GM19193 (cell line): ENCODE data around the gene PPP1R2.

Source experiments
- POLR2A ChIP-seq: IDR thresholded peaks from 4 replicates; pipeline ENCODE4 v1.6.1; 2011; ENCODE audit not compliant: insufficient read depth, insufficient read length; ENCODE audit errors: extremely low read depth

The PPP1R2 gene

GRCh38 chr3:195542698-195543499 is at the start of gene PPP1R2:
PPP1R2 (minus strand) TSS chr3:195543325; CDS start chr3:195543025, 300 bp downstream.
- peak; percentile 98 for TF ChIP-seq POLR2A

GRCh38 chr3:195591852-195592251 is 48.7 kb upstream of the PPP1R2 start:
- TF ChIP-seq POLR2A: no peak

GRCh38 chr3:195591220-195591619 is 48.1 kb upstream of the PPP1R2 start:
- TF ChIP-seq POLR2A: no peak

- no peak for TF ChIP-seq POLR2A
These were observed 44.7 kb upstream of the PPP1R2 start for GRCh38 chr3:195587824-195588223.

- TF ChIP-seq POLR2A: no peak
These were observed 44.3 kb upstream of the PPP1R2 start for GRCh38 chr3:195587406-195587805.

DNA sequence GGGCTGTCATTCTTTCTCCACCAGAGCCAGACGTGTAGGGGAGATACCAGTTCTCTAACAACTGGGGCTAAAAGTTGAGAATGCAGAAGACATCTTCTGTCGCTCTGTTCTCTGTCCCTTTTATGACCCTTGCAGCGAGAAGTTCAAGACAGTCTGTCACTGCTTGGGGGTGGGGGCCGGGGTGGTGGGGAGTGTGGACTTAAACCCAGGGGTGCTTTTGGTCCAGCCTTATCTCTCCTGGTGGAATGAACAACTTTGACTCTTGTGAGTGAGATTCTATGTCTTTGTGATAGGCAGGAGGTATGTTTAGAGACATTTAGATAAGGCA is 41.4 kb upstream of the PPP1R2 start:
- no peak for TF ChIP-seq POLR2A

DNA sequence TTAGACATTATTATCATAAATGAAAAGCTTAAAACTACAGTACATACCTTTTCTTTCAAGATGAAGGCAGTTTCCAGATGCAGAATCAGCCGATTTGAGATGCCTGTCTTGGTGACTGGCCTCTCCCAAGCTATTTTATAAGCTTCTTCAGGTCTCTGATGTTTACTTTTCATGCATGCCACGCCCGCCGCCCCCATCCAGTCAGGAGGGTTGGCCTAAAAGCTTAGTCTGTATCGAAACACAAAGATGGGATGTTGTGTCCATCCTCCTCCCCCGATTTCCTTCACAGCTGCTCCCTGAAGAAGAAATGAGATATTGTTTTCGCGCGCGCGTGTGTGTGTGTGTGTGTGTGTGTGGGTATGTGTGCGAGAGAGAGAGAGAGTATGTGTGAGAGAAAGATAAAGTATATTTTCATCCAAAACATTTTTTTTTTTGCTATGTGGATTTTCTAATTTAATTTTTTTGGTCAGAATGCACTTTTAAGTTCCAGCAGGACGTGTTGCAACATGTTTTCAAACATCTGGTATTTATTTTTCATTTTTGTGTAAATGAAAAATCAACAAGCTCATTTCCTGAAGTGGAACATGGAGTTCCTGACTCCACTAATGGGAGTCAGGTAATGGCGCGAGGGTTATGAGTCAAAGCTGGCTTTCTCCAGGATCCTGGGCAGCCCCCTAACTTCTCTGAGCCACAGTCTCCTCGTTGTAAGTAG is 40.9 kb upstream of the PPP1R2 start, which contains the start of gene APOD:
APOD (minus strand) TSS at position 110 of the 712 bp plus-strand sequence. CDS start 4,479 bp downstream, outside the sequence.
- TF ChIP-seq POLR2A: no peak

DNA sequence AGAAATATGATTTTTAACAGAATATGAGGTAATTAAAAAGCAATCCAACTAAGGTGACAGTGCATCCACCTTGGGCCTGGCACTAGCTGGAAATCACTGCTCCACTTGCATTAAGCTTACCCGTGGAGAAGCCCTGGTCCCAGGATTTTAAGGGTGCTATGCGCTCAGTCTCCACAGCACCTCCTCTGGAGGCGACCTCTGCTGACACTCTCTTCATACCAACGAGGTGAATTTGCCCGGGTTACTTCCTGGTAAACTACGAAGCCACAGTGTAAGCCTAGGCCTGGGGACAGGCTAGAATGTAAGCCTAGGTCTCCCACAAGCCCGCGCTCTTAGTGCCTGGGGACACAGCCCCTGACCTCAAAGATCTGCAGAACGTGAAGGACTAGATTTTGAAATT is 39.8 kb upstream of the PPP1R2 start:
- TF ChIP-seq POLR2A: no peak

DNA sequence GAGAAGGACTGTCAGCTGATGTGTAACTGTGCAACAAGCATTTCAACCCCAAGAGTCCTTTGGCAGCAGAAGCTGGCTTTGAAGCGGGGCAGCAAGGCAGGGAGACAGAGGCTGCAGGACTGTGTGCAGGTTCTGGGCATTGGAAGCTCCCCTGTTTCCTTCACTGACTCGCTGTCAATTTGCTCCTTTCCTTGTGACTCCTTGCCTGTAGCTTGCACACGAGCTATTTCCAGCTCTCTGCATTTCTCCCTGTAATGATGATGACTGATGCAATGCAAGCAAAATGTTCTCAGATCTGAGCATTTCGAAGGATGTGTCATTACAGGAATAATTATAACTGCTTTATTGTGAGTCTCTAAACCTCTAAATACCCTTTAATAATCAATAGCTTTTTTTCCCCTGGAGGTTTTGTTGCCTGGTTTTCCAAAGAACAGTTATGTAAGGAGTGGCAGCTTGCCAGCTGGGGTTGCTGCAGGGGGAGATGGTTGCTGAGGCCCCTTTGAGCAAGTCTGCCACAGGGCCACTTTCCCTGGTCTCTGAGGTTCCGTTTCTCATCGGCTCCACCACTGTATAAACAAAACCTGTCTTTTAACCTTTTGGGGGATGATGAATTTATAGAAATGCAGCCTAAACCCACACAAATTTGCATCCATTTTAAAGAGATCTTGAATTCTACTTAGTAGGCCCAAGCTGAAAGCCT is 37.8 kb upstream of the PPP1R2 start:
- TF ChIP-seq POLR2A: no peak

GRCh38 chr3:195579281-195579680 is 36.2 kb upstream of the PPP1R2 start:
- no peak for TF ChIP-seq POLR2A

GRCh38 chr3:195578565-195578964 is 35.4 kb upstream of the PPP1R2 start:
- no peak for TF ChIP-seq POLR2A

DNA sequence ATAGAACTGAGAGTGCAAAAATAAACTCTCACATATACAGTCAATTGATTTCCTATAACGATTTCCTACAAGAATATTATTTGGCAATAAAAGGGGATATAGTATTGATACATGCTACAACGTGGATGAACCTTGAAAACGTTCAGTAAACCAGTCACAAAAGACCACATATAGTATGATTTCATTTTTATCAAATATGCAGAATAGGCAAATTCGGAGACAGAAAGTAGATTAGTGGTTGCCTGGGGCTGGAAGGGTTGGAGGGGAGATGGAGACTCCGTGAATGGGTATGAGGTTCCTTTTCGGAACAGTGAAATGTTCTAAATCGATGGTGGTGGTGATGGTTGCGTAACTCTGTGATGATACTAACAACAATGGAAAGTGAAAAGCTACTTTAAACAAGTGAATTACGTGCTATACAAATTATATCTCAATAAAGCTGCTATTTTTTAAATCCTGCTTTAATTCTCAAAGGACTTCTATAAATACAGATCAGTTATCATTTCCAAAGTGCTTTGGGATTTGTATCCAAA is 34.6 kb upstream of the PPP1R2 start:
- no peak for TF ChIP-seq POLR2A

GRCh38 chr3:195574497-195575304 is 31.6 kb upstream of the PPP1R2 start:
- TF ChIP-seq POLR2A: no peak
